ENCODE data around the gene ARMC8.

ARMC8 gene

GRCh38 chr3:138317687-138318086 lies 130.6 kb downstream of the ARMC8 start:
- no peak for DNase-seq

- DNase-seq, result no peak
These were observed 136.9 kb downstream of the ARMC8 start for GRCh38 chr3:138323971-138324370.

- no peak for DNase-seq
These were observed 138.9 kb downstream of the ARMC8 start for GRCh38 chr3:138325990-138326389.

- DNase-seq, result no peak
These were observed 139.9 kb downstream of the ARMC8 start for GRCh38 chr3:138326866-138327595.

GRCh38 chr3:138327831-138328230 lies 140.7 kb downstream of the ARMC8 start:
- DNase-seq, result no peak

GRCh38 chr3:138328341-138328740 lies 141.2 kb downstream of the ARMC8 start:
- DNase-seq, result peak in 1 of 2 experiments; percentile 17

- DNase-seq, result peak; percentile 93 to 98
These were observed 142.3 kb downstream of the ARMC8 start, which contains the start of gene NME9 for GRCh38 chr3:138329127-138329983. Gene NME9, minus strand, starts transcription at chr3:138329851. Its CDS starts 516 bp downstream, at chr3:138329335.

GRCh38 chr3:138329984-138330293 lies 142.8 kb downstream of the ARMC8 start:
- DNase-seq, result no peak

GRCh38 chr3:138331143-138331894 lies 144.2 kb downstream of the ARMC8 start:
- peak in 1 of 2 experiments; percentile 35 for DNase-seq

- peak in 1 of 2 experiments; percentile 36 for DNase-seq
These were observed 145.5 kb downstream of the ARMC8 start for GRCh38 chr3:138332472-138333073.

- DNase-seq, result no peak
These were observed 147.5 kb downstream of the ARMC8 start for GRCh38 chr3:138334608-138335007.

- peak in 1 of 2 experiments; percentile 50 for DNase-seq
These were observed 149.4 kb downstream of the ARMC8 start for GRCh38 chr3:138336454-138336999.

- DNase-seq, result no peak
These were observed 151.1 kb downstream of the ARMC8 start for GRCh38 chr3:138338244-138338643.

GRCh38 chr3:138338811-138339210 lies 151.7 kb downstream of the ARMC8 start:
- DNase-seq, result no peak

GRCh38 chr3:138340511-138340910 lies 153.4 kb downstream of the ARMC8 start:
- DNase-seq, result no peak

- no peak for DNase-seq
These were observed 157.7 kb downstream of the ARMC8 start for GRCh38 chr3:138344754-138345153.
